Measurements from ENCODE around the gene ACTN3.

- no peak for TF ChIP-seq CTCF (IDR thresholded peaks at IDR 0.05)
- no peak for TF ChIP-seq TP53 (CRISPR knock-in tag; IDR thresholded peaks at IDR 0.05)
- TF ChIP-seq SMC3 (IDR thresholded peaks at IDR 0.05), result no peak
- no peak for TF ChIP-seq POLR2A (IDR thresholded peaks at IDR 0.05; ENCODE audit: low read length)
- no peak for TF ChIP-seq RARB (CRISPR knock-in tag; IDR thresholded peaks at IDR 0.05)
- TF ChIP-seq FOSL2 (IDR thresholded peaks at IDR 0.05), result no peak
- no peak for TF ChIP-seq FOSL2 (CRISPR knock-in tag; IDR thresholded peaks at IDR 0.05)
- TF ChIP-seq RAD21 (conservative IDR thresholded peaks at IDR 0.05 in 1 of 2, IDR thresholded peaks at IDR 0.05 in 1 of 2), result no peak
- no peak for TF ChIP-seq HMGXB4 (CRISPR knock-in tag; IDR thresholded peaks at IDR 0.05; ENCODE audit: borderline replicate concordance)
These were observed 3.0 kb downstream of the ACTN3 start for GRCh38 chr11:66549696-66550095.

All from A549 (cell line).